GM12874 (cell line): ENCODE results near the gene TFEB.

Experiments used
- CTCF ChIP-seq: IDR thresholded peaks from 2 replicates; pipeline ENCODE4 v1.5.1; 2011; ENCODE audit warnings: low read depth, mild to moderate bottlenecking, control low read depth, low read length, moderate library complexity; ENCODE audit not compliant: insufficient read depth

The TFEB gene

GRCh38 chr6:41683273-41683522 is 52.2 kb downstream of the TFEB start:
- no peak for TF ChIP-seq CTCF

- TF ChIP-seq CTCF: no peak
Observed at GRCh38 chr6:41682497-41683272, 52.7 kb downstream of the TFEB start.

- TF ChIP-seq CTCF: peak; percentile 84
Observed at GRCh38 chr6:41682056-41682477, 53.3 kb downstream of the TFEB start.

GRCh38 chr6:41680182-41680965 is 55.0 kb downstream of the TFEB start:
- TF ChIP-seq CTCF: no peak

GRCh38 chr6:41679696-41680095 is 55.7 kb downstream of the TFEB start:
- TF ChIP-seq CTCF: no peak

GRCh38 chr6:41678511-41679084 is 56.8 kb downstream of the TFEB start:
- no peak for TF ChIP-seq CTCF

- no peak for TF ChIP-seq CTCF
Observed at GRCh38 chr6:41677124-41677921, 58.1 kb downstream of the TFEB start.
